Middle frontal gyrus (tissue), 1 donor: Measurements from ENCODE around the gene PRKCE.

Source experiments
- DNase-seq: peaks from one replicate; pipeline ENCODE4 v3.0.0-alpha.2; 2015; ENCODE audit warnings: low spot score; ENCODE audit errors: extremely low spot score

PRKCE gene

GRCh38 chr2:45830322-45830721, 178.8 kb downstream of the PRKCE start:
- no peak for DNase-seq

GRCh38 chr2:45833301-45833967, 182.0 kb downstream of the PRKCE start:
- no peak for DNase-seq

- no peak for DNase-seq
Measured at GRCh38 chr2:45833968-45834344, 182.5 kb downstream of the PRKCE start.

GRCh38 chr2:45834372-45834771, 182.9 kb downstream of the PRKCE start:
- no peak for DNase-seq

- DNase-seq = no peak
Measured at GRCh38 chr2:45834858-45835257, 183.4 kb downstream of the PRKCE start.

GRCh38 chr2:45836316-45836715, 184.8 kb downstream of the PRKCE start:
- DNase-seq = no peak

GRCh38 chr2:45836740-45837139, 185.3 kb downstream of the PRKCE start:
- DNase-seq = no peak

GRCh38 chr2:45837812-45838341, 186.4 kb downstream of the PRKCE start:
- no peak for DNase-seq

- no peak for DNase-seq
Measured at GRCh38 chr2:45839508-45840251, 188.2 kb downstream of the PRKCE start.

GRCh38 chr2:45840481-45840880, 189.0 kb downstream of the PRKCE start:
- DNase-seq = no peak

- DNase-seq = no peak
Measured at GRCh38 chr2:45841752-45842407, 190.4 kb downstream of the PRKCE start.

- no peak for DNase-seq
Measured at GRCh38 chr2:45843136-45843535, 191.7 kb downstream of the PRKCE start.

GRCh38 chr2:45844796-45845457, 193.5 kb downstream of the PRKCE start:
- no peak for DNase-seq

GRCh38 chr2:45845566-45845965, 194.1 kb downstream of the PRKCE start:
- DNase-seq = peak; percentile 34

- DNase-seq = no peak
Measured at GRCh38 chr2:45849491-45850283, 198.2 kb downstream of the PRKCE start.

- DNase-seq = no peak
Measured at GRCh38 chr2:45850558-45850957, 199.1 kb downstream of the PRKCE start.

GRCh38 chr2:45851111-45851510, 199.6 kb downstream of the PRKCE start:
- no peak for DNase-seq

- DNase-seq = no peak
Measured at GRCh38 chr2:45851576-45852304, 200.3 kb downstream of the PRKCE start.

- no peak for DNase-seq
Measured at GRCh38 chr2:45852450-45853150, 201.1 kb downstream of the PRKCE start.

GRCh38 chr2:45855374-45855773, 203.9 kb downstream of the PRKCE start:
- no peak for DNase-seq
